DND-41 (cell line): ENCODE measurements around the gene LIN7C.

Source experiments
- ATAC-seq: fragments of 200-7000 bp; cut with Tn5 transposase; 3 replicates; pipeline ENCODE4 v1.9.1; 2021; ENCODE audit warnings: low read depth; ENCODE audit not compliant: insufficient read depth
- DNase-seq: peaks from one replicate; pipeline ENCODE4 v3.0.0-alpha.2; 2020
- H2AFZ ChIP-seq: 2 replicates; pipeline ENCODE4 v1.6.0; 2012; ENCODE audit warnings: low read depth, low read length
- H3K27ac ChIP-seq: 2 replicates; pipeline ENCODE4 v1.5.1; 2012; ENCODE audit warnings: low read length, inconsistent platforms
- H3K27me3 ChIP-seq: fragments of 200-600 bp; sonication (generic); 2 replicates; pipeline ENCODE4 v1.6.0; 2012; ENCODE audit warnings: low read length, mild to moderate bottlenecking, inconsistent platforms; ENCODE audit not compliant: insufficient read depth, poor library complexity
- H3K36me3 ChIP-seq: 2 replicates; pipeline ENCODE4 v1.5.1; 2012; ENCODE audit warnings: low read length, inconsistent platforms; ENCODE audit not compliant: insufficient read depth
- H3K4me1 ChIP-seq: 2 replicates; pipeline ENCODE4 v1.5.1; 2012; ENCODE audit warnings: mild to moderate bottlenecking, low read length; ENCODE audit not compliant: insufficient read depth
- H3K4me2 ChIP-seq: 2 replicates; pipeline ENCODE4 v1.6.0; 2012; ENCODE audit warnings: mild to moderate bottlenecking, moderate library complexity, low read length, inconsistent platforms; ENCODE audit not compliant: insufficient read depth
- H3K4me3 ChIP-seq, 2 experiments: fragments of 200-600 bp in 1 of 2; shearing (Covaris generic) in 1 of 2; 2 replicates each; pipeline ENCODE4 v1.5.1; 2012 to 2016; ENCODE audit warnings: inconsistent platforms in 2 of 2, low read length in 2 of 2, mild to moderate bottlenecking in 2 of 2, low read depth in 1 of 2, moderate library complexity in 1 of 2
- H3K79me2 ChIP-seq: 2 replicates; pipeline ENCODE4 v1.6.0; 2012; ENCODE audit warnings: low read length, inconsistent platforms; ENCODE audit not compliant: insufficient read depth
- H3K9ac ChIP-seq: 2 replicates; pipeline ENCODE4 v1.6.0; 2012; ENCODE audit warnings: low read depth, mild to moderate bottlenecking, inconsistent platforms, low read length, moderate library complexity
- H3K9me3 ChIP-seq: 2 replicates; pipeline ENCODE4 v1.5.1; 2012; ENCODE audit warnings: low read length, moderate library complexity, mild to moderate bottlenecking, inconsistent platforms; ENCODE audit not compliant: insufficient read depth, severe bottlenecking
- H4K20me1 ChIP-seq: 2 replicates; pipeline ENCODE4 v1.6.0; 2012; ENCODE audit warnings: low read length; ENCODE audit not compliant: insufficient read depth
- CTCF ChIP-seq: IDR thresholded peaks from 2 replicates; pipeline ENCODE4 v1.5.1; 2012; ENCODE audit warnings: borderline replicate concordance, low read length, moderate library complexity, mild to moderate bottlenecking; ENCODE audit not compliant: poor library complexity, severe bottlenecking; ENCODE audit errors: extremely low read depth
- EZH2 ChIP-seq: IDR thresholded peaks from 3 replicates; pipeline ENCODE4 v1.6.1; 2012; ENCODE audit warnings: borderline replicate concordance, low read depth, mild to moderate bottlenecking, moderate library complexity, low read length, inconsistent platforms; ENCODE audit not compliant: severe bottlenecking

Gene LIN7C

GRCh38 chr11:27532652-27533325 lies 26.2 kb upstream of the LIN7C start:
- no peak overlapping the region for H3K4me2 ChIP-seq

GRCh38 chr11:27528712-27529111 lies 22.1 kb upstream of the LIN7C start:
- Histone ChIP-seq H3K4me1 (no peaks in the 10 kb centered on the region), H2AFZ (no peak overlapping the region), H3K4me2 (no peak overlapping the region), H4K20me1 (no peaks in the 10 kb centered on the region), H3K79me2 (no peaks in the 10 kb centered on the region), H3K4me3 (no peak overlapping the region), H3K27me3 (no peaks in the 10 kb centered on the region), H3K27ac (no peak overlapping the region), H3K9ac (no peak overlapping the region), H3K36me3 (no peaks in the 10 kb centered on the region), H3K9me3 (no peaks in the 10 kb centered on the region)
- no peak for ATAC-seq
- no peak for TF ChIP-seq EZH2
- TF ChIP-seq CTCF = no peak
- DNase-seq = no peak

More at GRCh38 chr11:27532652-27533325, 26.2 kb upstream of the LIN7C start:
- TF ChIP-seq EZH2 (no peak), CTCF (no peak)
- H3K9me3 ChIP-seq = no peaks in the 10 kb centered on the region
- no peaks in the 10 kb centered on the region for H3K36me3 ChIP-seq
- no peaks in the 10 kb centered on the region for H4K20me1 ChIP-seq
- H3K27ac ChIP-seq = no peak overlapping the region
- H3K79me2 ChIP-seq = no peaks in the 10 kb centered on the region
- H3K4me1 ChIP-seq = no peaks in the 10 kb centered on the region
- DNase-seq (no peak), ATAC-seq (no peak)
- H3K27me3 ChIP-seq = no peaks in the 10 kb centered on the region
- no peak overlapping the region for H3K4me3 ChIP-seq
- no peak overlapping the region for H3K9ac ChIP-seq
- H2AFZ ChIP-seq = no peak overlapping the region

DNA sequence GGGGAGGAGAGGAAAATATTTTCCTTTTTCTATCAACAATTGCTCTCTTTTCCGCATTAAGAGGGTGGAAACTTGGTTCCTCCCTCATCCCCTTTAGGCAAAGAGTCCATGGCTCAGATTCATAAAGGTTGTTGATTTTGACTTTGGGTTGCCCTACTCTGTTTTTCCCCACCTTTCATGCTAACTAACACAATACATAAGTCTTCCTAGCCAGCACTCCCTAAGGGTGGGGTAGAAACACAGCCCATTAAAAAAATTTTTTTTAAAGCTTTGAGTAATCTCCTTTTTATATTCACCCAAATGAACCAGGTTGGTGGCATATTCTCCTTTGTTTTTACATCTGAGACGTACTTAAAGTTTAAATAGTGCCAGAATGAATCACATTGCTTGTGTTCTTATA lies 20.0 kb upstream of the LIN7C start:
- H2AFZ ChIP-seq = no peak overlapping the region
- H3K4me2 ChIP-seq = no peak overlapping the region
- H3K79me2 ChIP-seq = no peaks in the 10 kb centered on the region
- no peak for ATAC-seq
- no peak overlapping the region for H3K4me3 ChIP-seq
- H3K36me3 ChIP-seq = no peaks in the 10 kb centered on the region
- H3K9me3 ChIP-seq = no peaks in the 10 kb centered on the region
- H3K4me1 ChIP-seq = no peaks in the 10 kb centered on the region
- no peaks in the 10 kb centered on the region for H3K27me3 ChIP-seq
- H4K20me1 ChIP-seq = no peaks in the 10 kb centered on the region
- H3K27ac ChIP-seq = no peak overlapping the region
- DNase-seq = no peak
- no peak overlapping the region for H3K9ac ChIP-seq
- TF ChIP-seq EZH2 (no peak), CTCF (no peak)
